Body of pancreas (tissue), 4 donors: ENCODE measurements around the gene MET.

Source experiments
- CTCF ChIP-seq, 7 experiments: fragments of 450-650 bp in 4 of 7; fragments of 200-600 bp in 3 of 7; sonication (generic) in 3 of 7; IDR thresholded peaks; one replicate each; pipeline ENCODE4 v1.5.1; 2016 to 2019; ENCODE audit warnings: antibody characterized with exemption in 7 of 7
- POLR2A ChIP-seq, 3 donors: fragments of 450-650 bp; IDR thresholded peaks; one replicate each; pipeline ENCODE4 v1.6.1; 2016; ENCODE audit warnings: antibody characterized with exemption in 3 of 3, mild to moderate bottlenecking in 2 of 3

- TF ChIP-seq CTCF (IDR thresholded peaks at IDR 0.05) (no peak), POLR2A (IDR thresholded peaks at IDR 0.05) (no peak)
These were observed 2.6 kb downstream of the MET start for GRCh38 chr7:116674508-116675173.
